NK-92 (cell line): ENCODE data around the gene HOXB5.

Source experiments
- DNase-seq: peaks from one replicate; lab custom pipeline; 2025; ENCODE audit not compliant: unreplicated experiment; lab: John Stamatoyannopoulos, UW

Gene HOXB5

DNA sequence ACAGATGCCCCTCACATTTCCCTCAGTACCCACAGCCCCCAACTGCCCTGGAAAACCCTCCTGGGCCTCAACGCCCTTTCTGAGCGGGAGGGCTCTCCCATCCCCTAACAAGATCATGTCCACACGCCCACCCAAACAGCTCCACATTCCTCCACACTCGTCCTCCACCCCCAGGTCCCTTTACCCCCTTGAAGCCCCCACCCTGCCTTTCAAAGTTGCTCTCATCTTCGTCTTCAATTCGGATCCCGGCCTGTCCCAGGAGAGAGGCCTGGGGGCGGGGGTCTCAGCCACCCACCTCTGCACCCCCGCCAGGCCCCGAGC, 29.8 kb downstream of the HOXB5 start:
- DNase-seq, result no peak

DNA sequence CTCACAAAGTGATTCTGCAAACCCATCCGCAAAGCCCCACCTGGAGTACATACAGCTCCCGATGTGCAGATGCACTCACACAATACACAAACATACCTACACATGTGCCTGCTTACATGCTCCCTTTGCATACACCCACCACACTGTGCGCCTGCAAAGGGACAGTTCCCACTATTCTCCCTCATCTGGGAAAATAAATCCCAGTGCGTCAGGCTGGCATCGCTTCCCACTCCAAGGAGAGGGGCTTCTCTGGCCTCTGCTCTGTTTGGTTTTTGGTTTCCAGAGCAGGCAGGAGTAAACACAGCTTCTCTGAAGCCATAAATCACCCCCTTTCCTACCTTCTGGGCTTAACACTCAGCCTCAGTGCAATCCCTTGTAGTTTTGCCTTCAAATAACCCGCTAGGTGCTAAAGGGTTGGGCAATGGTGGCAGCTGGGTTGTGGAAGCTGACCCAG, 30.2 kb downstream of the HOXB5 start:
- DNase-seq, result no peak

- DNase-seq, result no peak
Observed at GRCh38 chr17:48562934-48563333, 30.6 kb downstream of the HOXB5 start.

DNA sequence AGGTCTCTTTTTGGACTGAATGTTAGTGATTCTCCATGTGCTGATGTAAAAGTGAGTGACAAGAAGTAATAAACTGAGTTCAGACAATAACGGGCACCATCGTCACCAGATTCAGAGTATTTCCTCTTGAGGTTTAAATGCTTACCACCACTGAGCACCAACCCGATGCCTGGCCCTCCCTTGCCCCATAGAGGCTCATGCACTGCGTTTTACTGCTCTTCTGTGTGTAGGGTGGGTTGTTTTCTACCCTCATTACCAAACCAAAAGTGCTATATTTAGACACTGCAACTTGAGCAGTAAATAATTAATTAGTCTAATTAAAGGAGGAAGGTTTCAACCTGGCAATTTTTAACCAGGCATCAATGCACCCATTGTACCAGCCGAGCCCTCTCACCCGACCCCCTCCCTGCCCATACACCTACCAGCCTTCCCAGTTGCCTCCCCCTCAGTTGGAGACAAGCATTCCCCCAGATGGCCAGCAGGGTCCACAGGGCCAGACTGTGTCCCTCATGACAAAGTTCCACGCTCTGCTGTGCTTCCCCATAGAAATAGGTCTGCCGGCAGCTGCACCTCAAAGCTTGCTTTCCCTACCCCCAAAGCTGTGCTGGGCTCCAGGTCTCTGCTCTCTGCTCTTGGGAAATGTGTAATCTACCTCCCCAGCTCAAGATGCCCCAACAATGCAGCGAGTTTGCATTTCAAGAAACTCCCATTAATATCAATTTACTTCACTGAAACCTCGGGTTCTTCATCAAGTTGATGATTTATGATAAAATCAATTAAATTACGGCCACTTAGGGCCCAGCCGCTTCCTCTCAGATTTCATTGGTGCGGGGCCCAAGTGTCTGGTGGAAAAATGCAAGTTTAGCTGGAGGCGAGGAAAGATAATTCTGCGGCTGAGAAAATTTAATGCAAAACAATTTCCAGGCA, 31.4 kb downstream of the HOXB5 start:
- no peak for DNase-seq

DNA sequence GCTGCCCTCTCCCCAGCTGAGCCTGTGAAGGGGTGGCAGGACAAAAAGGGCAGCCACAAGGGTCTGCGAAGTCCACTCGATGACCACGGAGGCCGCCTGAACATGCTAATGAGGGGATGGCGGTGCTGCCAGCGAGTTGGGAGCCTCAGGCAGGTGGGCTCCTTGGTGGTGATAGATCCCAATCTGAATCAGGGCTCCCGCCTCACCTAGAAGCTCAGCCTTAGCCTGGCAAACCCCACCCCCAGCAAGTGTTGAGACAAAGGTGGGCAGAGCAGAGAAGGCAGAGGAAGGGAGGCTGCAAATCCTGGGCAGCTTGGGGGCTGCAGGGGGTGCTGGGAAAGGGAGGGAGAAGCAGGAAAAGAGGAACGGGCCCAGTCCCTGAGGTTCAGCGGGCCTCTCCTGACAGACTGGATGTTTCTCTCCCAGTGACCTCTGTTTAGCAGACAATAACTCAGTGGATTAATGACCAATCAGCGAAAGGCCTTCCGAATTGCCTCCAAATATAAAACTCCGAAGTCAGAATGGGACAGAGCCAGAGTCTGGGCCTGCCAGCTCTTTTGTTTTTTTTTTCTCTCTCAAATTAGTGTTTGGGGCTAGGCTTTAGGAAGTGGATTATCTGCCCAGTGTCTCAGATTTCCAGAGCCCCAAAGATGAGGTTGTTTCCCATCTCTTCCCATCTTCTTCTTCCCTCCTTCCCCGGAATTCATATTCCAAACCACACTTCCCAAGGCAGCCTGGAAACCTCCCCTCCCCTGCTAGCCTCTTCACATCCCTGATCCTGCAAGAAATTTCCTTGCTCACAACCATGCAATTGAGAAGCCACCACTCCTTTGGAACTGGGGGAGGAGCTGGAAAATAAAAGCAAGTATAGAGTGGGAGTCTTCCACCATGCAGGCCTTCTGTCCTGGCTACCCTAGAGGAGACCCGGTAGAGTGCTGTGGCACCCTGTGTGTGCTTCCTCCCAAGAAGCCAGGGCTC, 33.5 kb downstream of the HOXB5 start:
- no peak for DNase-seq

DNA sequence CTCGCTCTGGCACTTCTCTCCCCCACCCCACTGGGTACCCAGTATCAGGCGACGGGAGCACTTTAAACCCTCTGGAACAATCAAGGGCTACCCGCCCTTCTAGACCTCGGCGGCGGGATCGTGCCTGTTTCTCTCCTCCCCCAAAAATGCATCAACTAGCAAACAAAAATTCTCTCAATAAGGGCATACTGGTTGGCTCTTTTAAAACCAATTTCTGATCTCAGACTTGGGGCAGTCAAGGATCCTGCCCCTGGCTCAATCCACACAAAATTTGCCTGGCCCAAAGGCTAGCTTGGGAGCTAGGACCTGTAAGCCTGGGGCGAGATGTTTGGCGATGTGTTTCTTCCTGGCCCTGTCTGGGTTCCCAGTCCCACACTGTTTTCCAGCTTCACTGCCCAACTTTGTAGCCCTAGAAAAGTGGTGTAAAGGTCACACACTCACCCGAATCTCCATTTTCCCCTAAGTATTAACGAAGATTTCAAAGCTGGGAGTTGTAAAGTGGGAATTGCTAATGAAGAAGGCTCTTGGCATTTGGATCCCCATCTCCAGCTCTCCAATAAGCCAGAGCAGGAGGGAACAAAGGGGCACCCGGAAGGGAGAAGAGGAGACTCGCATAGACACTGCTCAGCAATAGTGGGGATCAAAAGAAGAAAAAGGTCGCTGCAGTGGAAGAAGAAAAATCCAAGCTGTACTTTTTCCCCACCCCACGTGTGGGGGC, 34.3 kb downstream of the HOXB5 start:
- no peak for DNase-seq

DNA sequence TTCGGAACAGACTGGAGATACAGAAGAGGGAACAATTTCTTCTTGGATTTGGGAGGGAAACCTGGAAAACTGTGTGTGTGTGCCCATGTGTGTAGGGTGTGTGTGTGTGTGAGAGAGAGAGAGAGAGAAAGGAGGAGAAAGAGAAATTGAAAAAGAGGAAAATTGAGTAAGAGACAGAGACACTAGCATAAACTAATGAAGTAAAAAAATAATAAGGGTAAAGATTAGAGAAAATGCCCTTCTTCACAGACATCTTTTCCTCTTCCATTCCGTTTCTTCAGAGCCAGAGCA, 34.8 kb downstream of the HOXB5 start:
- no peak for DNase-seq

- DNase-seq, result no peak
Observed at GRCh38 chr17:48558057-48558830, 35.3 kb downstream of the HOXB5 start.

GRCh38 chr17:48556576-48557401, 36.8 kb downstream of the HOXB5 start:
- no peak for DNase-seq

- no peak for DNase-seq
Observed at GRCh38 chr17:48556229-48556575, 37.4 kb downstream of the HOXB5 start.

DNA sequence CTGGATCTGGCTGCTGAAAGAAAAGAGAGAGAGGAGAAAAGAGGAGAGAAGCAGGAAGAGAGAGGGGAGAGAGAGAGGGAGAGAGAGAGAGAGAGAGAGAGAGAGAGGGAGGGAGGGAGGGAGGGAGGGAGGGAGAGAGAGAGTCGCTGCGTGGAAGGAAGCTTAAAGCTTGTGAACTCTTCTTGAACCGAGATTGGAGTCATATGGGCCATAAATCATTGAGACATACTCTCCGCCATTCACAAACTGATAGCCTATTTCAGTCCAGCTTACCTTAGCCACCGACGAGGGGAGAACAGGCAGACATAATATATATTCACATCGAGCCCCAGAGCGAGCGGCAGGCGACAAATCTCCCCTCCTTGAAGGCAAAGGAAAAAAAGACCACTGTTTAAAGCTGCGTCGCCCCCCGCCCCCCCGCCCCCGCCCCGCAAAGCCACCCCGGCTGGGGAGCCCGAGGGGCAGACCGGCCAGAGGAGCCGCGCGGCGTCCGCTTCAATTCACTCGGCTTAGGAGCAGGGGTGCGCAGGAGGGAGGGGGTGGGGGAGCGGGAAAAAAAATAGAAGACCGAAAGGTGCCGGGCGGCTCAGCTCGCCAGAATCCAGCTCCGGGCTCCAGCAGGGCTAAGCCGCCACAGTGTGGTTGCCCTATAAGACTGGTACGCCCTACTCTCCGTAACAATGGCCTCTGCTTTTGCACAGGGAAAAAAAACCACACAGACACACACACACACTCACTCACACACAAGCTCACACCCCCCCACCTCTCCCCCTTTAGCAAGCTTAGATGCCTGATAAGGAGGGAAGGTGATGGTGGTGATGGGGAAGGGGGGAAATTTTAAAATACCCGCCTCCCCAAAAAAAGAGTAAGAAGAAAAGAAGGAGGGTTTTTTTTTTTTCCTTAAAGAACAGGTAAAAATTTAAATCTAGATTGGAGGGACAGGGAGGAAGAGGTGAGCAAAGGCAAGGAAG, 38.0 kb downstream of the HOXB5 start:
- no peak for DNase-seq

GRCh38 chr17:48554412-48555257, 38.9 kb downstream of the HOXB5 start:
- DNase-seq, result no peak

GRCh38 chr17:48553826-48554225, 39.8 kb downstream of the HOXB5 start:
- DNase-seq, result no peak

GRCh38 chr17:48553190-48553547, 40.4 kb downstream of the HOXB5 start:
- no peak for DNase-seq

DNA sequence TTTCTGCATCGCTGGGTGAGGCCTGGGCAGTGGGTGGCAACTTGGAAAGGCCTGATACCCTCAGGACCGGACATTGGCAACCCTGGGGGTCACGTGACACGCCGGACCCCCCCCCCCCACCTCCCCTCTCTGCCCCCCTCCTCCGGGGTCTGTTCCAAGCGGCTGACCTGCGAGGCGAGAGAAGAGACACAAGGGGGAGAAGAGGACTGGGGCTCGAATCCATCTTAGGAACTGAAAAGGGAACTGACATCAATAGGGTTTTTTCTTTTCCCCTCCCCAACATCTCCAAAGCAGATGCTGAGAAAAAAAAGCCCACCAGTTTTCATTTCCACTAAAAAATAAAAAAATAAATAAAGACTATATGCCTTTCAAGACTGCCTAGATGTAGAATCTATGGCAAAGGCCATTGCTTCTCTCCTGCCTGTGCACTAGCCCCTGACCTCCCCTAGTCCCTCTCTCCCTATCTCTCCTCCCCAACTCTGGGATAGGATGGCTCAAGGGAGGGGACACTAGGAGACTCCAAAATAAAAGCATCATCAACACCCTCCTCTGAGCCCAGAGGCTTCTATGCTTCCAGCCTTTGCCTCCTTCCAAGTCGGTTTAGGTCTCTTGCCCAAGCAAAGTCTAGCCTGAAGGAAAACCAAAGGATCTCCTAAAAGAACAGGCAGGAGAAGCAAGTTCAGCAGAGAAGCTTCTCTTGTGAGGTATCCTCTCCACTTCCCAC, 41.0 kb downstream of the HOXB5 start:
- no peak for DNase-seq

DNA sequence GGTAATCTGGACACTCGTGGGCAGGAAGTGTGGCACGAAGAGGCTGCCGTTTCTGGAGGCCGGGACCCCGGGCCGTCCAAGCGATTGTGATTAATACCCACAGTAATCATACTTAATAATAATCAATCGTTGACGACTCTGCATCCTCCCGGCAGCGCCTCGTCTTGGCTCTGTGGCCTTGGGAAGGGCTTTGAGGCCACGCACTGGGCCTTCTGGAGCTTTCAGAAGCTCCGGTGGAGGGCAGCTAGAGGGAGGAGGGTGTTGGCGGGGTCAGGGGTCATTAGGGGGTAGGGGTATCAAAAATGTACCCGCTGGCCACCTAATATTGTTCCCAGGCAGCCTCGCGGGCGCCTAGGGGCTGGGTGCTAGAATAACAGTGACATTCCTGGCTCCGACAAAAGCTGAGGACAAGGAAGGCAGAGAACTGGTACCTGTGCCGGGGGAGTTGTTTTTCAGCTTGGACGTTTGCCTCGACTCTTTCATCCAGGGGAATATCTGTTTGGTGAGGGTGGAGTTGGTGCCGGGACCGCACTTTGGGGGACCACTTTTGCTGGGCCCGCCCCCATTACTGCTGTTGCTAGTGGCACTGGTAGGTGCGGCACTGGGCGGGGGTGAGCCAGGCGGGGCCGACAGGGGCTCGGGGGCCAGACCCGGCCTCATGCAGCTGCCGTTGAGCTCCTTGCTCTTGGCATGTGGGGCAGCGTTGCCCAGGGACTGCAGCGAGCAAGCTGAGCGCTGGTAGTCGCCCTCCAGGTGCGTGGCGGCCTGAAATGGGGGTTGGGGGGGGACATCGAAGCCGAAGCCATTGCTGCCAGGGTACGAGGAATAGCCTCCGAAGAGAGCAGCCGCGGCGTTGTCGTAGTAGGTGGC, 41.7 kb downstream of the HOXB5 start:
- no peak for DNase-seq
